GM12872 (cell line): Measurements from ENCODE around the gene CNTNAP1.
A peak's percentile ranks its signal among the peaks of the same experiment; 100 is the strongest.

ENCODE experiments used
- TF ChIP-seq, protein P1 (sequence below): IDR thresholded peaks from 3 replicates; pipeline ENCODE4 v1.5.1; 2011; ENCODE audit warnings: low read depth, mild to moderate bottlenecking, low read length, moderate library complexity; ENCODE audit not compliant: insufficient read depth

Gene CNTNAP1

DNA sequence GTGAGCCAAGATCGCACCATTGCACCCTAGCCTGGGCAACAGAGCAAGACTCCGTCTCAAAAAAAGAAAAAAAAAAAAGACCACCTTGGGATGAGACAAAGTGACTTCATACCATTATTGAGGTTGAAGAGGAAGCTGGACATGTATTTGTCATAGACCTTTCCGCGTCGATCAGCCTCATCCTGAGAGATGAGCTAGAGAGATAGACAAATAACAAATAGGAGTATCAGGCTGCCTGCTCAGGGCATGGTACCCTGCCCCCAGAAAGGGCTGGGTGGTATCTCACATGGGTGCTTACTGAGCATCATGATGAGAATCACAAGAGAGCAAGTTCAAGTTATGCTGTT, 22.1 kb downstream of the CNTNAP1 start:
- TF ChIP-seq, protein P1, sequence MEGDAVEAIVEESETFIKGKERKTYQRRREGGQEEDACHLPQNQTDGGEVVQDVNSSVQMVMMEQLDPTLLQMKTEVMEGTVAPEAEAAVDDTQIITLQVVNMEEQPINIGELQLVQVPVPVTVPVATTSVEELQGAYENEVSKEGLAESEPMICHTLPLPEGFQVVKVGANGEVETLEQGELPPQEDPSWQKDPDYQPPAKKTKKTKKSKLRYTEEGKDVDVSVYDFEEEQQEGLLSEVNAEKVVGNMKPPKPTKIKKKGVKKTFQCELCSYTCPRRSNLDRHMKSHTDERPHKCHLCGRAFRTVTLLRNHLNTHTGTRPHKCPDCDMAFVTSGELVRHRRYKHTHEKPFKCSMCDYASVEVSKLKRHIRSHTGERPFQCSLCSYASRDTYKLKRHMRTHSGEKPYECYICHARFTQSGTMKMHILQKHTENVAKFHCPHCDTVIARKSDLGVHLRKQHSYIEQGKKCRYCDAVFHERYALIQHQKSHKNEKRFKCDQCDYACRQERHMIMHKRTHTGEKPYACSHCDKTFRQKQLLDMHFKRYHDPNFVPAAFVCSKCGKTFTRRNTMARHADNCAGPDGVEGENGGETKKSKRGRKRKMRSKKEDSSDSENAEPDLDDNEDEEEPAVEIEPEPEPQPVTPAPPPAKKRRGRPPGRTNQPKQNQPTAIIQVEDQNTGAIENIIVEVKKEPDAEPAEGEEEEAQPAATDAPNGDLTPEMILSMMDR, result no peak

DNA sequence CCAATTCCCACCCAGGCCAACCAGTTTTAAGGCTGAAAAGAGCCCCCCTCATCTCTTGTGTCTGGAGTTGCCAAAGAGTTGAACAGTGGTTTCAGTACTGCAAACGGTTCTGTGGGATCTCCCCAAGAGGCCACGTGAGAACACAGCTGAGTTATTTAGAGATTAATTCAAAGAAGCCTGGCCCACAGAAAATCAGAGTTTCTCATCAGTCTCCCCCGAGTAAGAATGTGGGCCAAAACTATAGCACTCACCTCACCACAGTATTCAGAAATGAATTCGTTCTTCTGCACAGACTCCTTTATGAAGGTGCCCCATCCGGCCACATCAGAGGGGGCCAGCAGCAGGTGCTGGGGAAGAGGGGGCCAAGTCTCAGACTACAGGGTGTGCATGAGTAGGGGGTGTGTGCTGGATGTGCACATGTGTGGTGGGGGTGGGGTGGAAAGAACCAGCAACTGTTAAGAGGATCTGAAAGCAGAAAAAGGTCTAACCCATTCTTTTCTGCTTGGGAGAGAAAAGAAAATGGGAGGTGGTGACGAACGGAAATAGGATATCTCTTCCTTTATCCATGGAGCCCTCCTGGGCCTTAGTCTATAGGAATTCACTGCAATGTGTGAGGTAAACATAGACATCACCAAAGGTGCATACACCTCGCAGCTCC, 22.6 kb downstream of the CNTNAP1 start:
- TF ChIP-seq, protein P1, result no peak

DNA sequence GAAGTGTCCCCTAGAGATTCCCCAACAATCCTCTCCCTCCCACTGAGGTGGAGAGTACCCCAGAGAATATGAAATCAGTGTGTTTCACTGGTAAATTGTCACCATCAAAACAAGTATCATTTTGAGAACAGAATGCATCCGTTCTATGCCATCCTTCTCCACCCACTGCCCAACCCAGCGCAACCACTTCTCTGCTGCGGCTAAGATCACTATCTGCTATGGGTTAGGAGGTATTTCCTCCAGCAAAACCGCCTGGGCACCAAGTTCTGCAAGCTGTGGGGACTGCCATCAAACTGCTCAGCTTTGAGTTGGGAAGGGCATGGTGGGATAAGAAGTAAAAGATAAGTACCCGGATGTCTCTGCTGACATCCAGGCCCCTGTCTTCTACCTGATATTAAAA, 24.4 kb downstream of the CNTNAP1 start:
- TF ChIP-seq, protein P1, result no peak

DNA sequence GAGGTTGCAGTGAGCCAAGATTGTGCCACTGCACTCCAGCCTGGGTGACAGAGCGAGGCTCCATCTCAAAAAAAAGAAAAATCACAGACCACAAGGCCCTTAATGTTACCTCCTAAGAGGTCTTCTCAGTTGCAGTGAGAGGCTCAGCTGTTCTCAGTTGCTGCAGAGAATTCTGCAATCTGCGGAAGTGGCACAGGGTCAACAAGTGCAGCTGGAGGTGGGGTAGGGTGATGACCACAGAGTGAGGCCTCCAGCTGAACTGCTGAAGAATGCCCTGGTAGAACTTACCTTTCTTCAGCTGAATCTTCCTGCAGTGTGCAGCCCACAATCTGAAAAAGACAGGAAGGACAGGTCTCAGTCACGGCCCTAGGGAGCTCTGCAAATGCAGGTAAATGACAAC, 26.3 kb downstream of the CNTNAP1 start:
- TF ChIP-seq, protein P1, result no peak

DNA sequence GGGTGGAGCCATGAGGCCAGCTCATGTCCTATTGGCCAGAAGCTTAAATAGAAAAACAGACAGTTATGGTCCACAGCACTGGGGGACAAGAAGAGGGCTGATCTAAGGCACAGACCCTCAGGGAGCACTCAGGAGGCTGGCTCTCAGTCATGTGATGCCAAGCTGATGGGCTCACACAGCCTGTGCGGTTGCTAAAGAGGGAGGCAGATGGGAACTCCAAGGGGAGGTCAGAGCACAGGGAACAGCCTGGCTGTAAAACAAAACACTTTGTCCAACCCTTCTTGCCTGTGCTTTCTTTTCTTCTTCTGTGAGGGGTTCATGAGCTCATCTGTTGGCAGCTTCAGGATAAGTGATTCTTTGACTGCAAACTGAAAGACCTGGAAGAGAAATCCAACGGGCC, 27.2 kb downstream of the CNTNAP1 start:
- TF ChIP-seq, protein P1, result no peak

DNA sequence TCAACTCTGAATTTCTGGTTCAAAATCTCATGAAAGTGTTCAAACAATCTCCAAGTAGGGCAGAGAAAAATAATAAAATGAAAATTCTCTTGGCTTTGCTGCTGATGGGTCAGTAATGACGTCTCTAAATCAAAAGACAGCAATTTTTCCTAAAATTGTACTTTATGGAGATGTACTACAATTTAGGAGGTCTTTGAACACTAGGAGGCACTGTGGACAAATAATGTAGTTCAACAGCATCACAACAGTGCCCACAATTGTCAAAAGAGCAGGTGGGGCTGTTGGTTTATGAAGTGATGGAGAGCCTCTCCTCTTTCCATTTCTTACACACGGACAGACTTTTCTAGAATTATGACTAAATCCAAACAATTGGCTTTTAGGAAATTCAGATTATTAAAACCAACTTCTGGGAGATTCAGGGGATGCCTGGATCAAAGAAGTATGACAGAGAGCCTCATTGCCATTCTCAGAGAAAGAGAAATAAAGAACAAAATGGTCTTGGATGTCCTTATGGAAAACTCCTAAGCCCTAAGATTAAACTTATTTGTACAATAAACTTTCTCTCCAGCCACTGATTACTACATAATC, 38.8 kb downstream of the CNTNAP1 start:
- TF ChIP-seq, protein P1, result peak; percentile 66

DNA sequence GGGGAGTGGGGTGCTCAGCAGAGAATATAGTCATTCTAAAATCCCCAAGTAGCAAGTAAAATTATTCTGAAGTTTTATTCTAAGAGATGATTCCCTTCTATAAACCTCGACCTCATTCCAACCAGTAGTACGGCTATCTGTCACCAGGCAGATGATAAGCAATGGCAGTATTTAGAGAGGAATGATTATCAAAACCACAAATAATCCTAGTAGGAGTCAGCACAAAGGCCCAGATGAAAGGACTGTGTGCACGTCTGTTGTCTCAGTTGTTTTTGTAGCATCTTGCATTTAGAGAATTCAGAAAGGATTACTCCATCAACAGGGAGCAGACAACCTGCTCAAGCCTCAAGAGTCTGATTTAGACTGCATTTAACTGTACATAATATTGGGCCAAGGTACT, 41.3 kb downstream of the CNTNAP1 start:
- TF ChIP-seq, protein P1, result no peak
